ENCODE data around the gene TMEM259.
"Not testable (repeated sequence)": the region's sequence is repeated elsewhere in the genome, so short reads cannot be mapped to it uniquely, and the experiment has no call there.

The TMEM259 gene

GRCh38 chr19:1038978-1039645 is 18.2 kb upstream of the TMEM259 start:
- no peak for FAIRE-seq

- FAIRE-seq = no peak
These were observed 16.7 kb upstream of the TMEM259 start for GRCh38 chr19:1037621-1038064.

GRCh38 chr19:1035998-1036621 is 15.2 kb upstream of the TMEM259 start:
- no peak for FAIRE-seq

DNA sequence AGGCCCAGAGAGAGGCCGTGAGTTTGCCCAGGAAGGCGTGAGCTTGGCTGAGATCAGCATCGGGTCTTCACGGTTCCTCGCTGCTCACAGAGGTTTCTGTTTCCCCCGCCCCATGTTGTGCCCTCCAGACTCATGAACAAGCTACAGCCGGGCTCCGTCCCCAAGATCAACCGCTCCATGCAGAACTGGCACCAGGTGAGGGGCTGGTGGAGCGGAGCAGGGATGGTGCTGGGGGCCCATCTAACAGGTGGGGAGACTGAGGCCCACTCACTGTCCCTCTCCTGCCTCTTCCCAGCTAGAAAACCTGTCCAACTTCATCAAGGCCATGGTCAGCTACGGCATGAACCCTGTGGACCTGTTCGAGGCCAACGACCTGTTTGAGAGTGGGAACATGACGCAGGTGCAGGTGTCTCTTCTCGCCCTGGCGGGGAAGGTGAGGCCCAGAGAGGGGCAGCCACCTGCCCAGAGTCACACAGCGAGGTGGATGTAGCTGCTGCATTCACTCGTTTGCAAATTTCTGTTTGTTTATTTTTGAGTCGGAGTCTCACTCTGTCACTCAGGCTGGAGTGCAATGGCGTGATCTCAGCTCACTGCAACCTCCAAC is 11.4 kb upstream of the TMEM259 start:
- FAIRE-seq = no peak

DNA sequence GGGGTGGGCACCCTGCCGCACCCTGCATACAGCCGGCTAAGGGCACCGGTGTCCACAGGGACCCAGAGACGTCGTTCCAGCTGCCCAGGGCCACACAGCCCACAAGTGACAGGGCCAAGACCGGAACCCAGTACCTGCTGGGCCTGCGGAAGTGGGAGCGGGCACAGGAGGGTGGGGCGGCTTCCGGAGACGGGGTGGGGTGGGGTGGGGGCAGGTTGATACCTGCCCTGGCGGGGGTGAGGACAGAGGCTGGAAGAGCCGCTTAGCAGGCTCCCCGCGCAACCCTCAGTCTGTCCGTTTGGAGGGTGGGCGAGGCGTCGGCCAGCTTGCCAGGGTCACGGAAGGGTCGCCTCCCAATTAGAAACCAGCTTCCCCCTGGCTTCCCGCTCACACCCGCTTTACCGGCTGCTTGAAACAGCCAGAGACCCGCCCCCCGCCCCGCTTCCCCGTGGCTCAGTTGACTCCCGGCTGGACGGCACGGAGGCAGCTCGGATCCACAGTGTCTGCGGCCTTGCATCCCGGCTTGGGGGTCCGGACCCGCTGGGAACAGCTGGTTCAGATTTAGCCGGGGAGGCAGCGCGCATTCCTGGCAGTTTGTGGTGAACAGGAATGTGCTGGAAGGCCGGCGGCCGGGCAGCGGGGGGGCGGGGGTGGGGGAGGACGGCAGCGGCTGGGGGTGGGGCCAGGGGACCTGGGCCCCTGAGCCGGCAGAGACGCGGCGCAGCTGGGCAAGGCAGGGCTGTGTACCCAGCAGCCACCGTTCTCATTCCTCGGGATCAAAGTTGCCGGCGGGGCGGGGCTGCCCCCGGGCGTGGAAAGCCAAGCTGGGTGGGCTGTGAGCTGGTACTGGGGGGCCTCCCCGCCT is 7.4 kb upstream of the TMEM259 start:
- FAIRE-seq = no peak

GRCh38 chr19:1027650-1028061 is 6.7 kb upstream of the TMEM259 start:
- no peak for FAIRE-seq

GRCh38 chr19:1026783-1027649 is 6.1 kb upstream of the TMEM259 start:
- FAIRE-seq = no peak

DNA sequence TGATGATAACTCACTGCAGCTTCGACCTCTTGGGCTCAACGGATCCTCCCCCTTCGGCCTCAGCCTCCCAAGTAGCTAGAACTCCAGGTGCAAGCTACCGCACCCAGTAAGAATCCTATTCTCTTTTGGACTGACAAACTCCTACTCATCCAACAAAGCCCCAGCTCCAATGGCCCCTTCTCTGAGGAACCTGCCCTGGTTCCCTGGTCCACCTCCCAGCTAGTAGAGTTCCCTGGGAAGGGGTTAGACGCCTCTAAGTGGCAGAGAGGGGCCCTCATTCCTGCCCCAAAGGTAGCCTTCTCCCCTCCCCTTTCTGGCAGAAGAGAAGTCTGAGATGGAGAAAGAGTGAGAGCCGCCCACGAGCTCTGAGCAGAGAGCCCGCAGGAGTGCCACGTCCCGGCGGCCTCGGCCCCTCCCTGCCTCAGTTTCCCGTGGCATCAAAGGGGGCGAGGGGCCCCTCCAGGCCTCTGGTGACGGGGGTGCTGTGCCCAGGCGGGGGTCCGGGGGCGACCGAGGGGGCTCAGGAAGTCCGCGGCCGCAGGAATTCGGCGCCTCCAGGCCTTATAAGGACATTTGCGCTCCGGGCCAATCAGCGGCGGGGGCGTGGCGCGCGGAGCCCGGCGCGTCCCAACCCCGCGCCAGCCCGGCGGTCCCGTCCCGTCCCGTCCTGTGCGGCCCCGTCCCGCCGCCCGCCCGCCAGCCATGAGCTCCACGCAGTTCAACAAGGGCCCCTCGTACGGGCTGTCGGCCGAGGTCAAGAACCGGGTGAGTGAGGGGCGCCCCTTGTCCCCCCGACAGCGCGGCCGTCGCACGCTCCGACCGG is 5.2 kb upstream of the TMEM259 start, which contains the start of gene CNN2:
TSS of gene CNN2 (plus strand) at position 649 of the 823 bp plus-strand sequence. CDS start at position 703, 54 bp downstream.
- FAIRE-seq = no peak

- FAIRE-seq = not testable (repeated sequence)
These were observed 4.2 kb upstream of the TMEM259 start for GRCh38 chr19:1025080-1025479.

GRCh38 chr19:1023883-1024188 is 2.9 kb upstream of the TMEM259 start:
- not testable (repeated sequence) for FAIRE-seq

DNA sequence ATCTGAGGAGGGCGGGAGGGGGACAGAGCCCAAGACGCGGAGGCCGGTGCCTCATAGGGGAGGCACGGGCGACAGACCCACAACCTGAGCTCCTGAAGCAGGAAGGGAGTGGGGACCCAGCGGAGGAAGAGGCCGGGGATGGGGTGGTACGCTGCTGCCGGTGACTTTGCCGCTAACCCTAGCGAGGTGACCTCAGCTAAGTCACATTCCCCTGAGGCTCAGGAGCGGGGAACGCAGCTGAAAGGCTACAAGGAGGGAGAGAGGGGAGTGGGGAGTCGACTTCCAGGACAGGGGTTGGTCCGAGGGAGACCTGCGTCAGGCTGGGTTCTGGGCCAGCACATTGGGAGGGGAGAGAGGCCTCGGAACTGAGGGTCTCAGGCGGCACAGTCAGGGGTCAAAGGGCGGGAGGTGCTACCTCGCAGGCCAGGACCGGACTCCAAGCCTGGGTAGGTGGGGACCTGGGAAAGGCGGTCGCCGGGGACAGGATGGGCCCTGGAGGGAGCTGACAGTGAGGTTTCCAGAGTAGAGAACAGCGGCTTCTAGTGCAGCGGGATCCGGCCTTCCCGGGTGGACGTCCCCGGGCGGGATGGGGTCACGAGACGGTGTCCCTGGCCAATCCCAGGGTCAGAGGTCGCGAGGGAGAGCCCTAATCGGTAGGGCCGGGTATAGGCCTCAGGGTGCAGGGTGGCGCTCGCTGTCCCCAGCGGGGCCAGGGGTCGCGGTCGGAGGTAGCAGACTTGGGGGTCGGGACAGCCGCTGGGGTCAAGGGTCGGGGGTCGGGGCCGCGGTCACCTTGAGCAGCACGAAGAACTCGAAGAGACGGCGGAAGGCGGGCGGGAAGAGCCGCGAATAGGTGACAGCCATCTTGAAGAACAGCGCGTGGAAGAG is 699 bp downstream of the TMEM259 start:
- FAIRE-seq = no peak

- no peak for FAIRE-seq
These were observed 1.3 kb downstream of the TMEM259 start for GRCh38 chr19:1019616-1019961.

- FAIRE-seq = no peak
These were observed 1.8 kb downstream of the TMEM259 start for GRCh38 chr19:1018932-1019615.

DNA sequence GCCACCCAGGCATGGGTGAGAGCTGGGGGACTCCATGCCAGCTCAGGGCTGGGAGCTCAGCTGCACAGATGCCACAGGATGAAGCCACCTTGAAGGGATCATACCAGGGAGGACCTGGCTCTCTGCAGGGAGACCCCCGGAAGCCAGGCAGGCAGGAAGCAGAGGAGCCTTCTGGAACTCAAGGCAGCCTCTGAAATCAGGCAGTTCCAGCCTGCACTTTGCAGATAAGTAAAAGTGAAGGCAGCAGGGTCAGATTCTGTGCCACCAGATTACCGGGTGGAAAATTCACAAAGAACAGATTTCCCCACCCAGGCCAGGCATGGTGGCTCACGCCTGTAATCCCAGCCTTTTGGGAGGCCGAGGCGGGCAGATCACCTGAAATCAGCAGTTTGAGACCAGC is 2.5 kb downstream of the TMEM259 start:
- FAIRE-seq = no peak

DNA sequence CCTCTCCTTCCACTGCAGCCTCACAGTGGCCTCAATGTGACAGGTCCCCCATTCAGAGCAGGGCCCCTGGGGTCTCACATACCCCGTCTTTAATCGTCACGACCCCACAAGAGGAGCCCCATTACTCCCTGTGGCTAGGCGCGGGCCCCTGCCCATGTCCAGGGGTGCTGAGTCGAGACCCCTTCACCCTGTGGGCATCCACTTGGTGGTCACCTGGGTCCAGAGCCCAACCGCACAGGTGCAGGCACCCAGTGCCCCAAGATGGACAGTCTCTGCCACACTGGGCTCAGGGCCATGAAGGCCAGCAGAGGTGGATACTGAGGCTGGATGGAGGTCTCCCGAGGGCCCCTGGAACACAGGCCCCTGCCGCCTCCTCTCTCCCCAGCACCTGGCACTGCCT is 3.0 kb downstream of the TMEM259 start:
- FAIRE-seq = no peak

GRCh38 chr19:1017115-1017905 is 3.6 kb downstream of the TMEM259 start:
- FAIRE-seq = no peak

DNA sequence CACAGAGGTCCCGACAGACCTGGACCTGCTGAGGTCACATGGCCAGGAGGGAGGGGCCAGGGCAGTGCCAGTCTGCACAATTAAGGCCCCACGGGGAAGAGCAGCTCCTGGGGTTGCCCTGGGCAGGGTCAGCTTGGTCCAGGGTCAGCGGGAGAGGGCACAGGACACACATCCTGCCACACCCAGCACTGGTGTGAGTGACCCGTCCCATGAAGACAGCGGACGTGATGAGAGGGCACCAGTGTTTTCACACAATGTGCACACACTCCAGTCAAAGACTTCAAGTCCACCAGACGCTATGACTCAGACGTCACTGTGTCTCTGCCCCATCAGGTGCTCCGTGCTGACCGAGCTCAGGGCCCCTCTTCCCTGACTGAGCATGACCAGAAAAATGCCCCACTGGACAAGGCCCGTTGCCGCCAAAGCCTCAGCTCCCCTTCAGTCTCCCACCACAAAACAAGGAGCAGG is 4.2 kb downstream of the TMEM259 start:
- FAIRE-seq = no peak

DNA sequence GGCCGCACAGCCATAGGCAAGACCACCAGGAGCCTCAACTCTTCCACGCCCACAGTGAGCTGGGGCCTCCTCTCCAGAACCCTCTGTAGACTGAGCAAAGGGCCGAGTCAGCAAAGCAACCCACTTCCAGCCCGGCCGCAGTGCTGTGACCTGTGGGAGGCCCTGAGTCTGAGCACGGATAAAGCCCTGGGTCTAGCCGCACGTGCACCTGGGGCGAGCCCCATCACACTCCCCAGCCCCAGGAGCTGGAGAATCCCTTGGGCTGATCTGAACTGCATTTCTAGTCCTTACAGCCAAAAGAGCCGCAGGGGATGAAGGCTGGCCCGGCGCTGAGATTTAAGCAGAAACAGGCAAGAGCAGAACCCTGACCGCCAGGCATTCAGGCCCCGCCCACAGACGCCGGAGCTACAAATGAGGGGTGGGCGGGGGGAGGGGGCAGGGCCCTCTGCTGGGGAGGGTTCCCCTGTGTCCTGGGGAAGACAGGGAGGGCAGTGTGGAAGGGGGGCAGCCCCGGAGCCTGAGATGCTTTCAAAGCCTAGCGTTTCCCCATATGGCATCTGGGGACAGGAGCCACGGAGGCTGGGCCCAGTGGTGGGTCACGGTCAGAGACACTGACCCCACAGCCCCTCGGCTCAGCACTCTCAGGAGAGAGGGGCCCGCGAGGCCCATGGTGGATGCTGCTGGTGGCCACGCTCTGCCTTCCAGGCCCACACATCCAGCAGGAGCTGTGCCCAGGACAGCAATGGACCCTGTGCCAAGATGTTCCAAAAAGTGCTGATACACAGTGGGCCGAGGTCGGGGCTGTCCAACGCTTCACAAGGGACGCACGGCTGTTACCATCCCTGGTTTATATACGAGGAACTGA is 4.9 kb downstream of the TMEM259 start:
- FAIRE-seq = no peak
